ENCODE results near the gene RBM34. TPM values are rescaled to one million over a fixed set of nuclear protein-coding genes. Genes with fewer than 3 reads are reported as not detected.

RBM34 gene
- polyA plus RNA-seq, 3 donors: 20.5 to 25.7 (median 22.5) TPM

DNA sequence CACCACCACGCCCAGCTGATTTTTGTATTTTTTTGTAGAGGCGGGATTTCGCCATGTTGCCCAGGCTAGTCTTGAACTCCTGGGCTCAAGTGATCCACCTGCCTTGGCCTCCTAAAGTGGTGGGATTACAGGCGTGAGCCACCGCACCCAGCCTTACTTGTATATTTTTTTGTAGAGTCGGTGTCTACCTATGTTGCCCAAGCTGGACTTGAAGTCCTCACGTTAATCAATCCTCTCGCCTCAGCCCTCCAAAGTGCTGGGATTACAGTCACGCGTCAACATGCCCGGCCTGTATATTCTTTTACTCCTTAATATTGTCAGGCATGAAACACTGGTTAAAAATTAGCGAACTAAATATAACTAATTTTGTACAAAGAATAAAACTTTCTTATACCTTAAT is 26.9 kb downstream of the RBM34 start:
- H3K27me3 ChIP-seq (ENCODE audit: control insufficient read depth in 2 of 2, insufficient read depth in 2 of 2, low read length in 2 of 2): no peaks in the 10 kb centered on the region
- H3K27ac Mint-ChIP-seq: peak overlapping the region in 2 of 7 donors; percentile 36 to 61
- peaks cover 60 to 84% of the 10 kb centered on the region in 2 donors for H3K36me3 ChIP-seq (replicated peaks in 1 of 2; ENCODE audit: control insufficient read depth in 1 of 2, insufficient read depth in 2 of 2, low read length in 2 of 2)
- H3K27ac ChIP-seq (ENCODE audit: low read depth in 1 of 2, low read length in 2 of 2): no peak overlapping the region
- H3K36me3 Mint-ChIP-seq: peaks cover 67 to 77% of the 10 kb centered on the region in 2 donors
- H3K4me1 ChIP-seq (ENCODE audit: control insufficient read depth in 1 of 2, insufficient read depth in 2 of 2, low read length in 2 of 2): peaks cover 3% of the 10 kb centered on the region in 2 donors
- no peak overlapping the region for H3K4me3 ChIP-seq (replicated peaks in 1 of 3; ENCODE audit: low read depth in 2 of 3, low read length in 3 of 3)
- no peaks in the 10 kb centered on the region for H3K79me2 ChIP-seq (ENCODE audit: insufficient read depth, low read length)
- H4K20me1 ChIP-seq (ENCODE audit: insufficient read depth, low read length): no peaks in the 10 kb centered on the region
- WGBS (ENCODE audit: insufficient coverage): 100% methylated on average over 3 of the region's 12 CpGs
- H3K9me3 Mint-ChIP-seq: no peaks in the 10 kb centered on the region
- no peaks in the 10 kb centered on the region for H3K27me3 Mint-ChIP-seq (ENCODE audit: low read depth in 3 of 3)
- no peak overlapping the region for H3K9ac ChIP-seq (ENCODE audit: insufficient read depth, low read length, poor library complexity, severe bottlenecking)
- H2AFZ ChIP-seq (ENCODE audit: insufficient read depth, low read depth, low read length, poor library complexity, severe bottlenecking): no peak overlapping the region
- no peak for DNase-seq
- TF ChIP-seq, protein P1, sequence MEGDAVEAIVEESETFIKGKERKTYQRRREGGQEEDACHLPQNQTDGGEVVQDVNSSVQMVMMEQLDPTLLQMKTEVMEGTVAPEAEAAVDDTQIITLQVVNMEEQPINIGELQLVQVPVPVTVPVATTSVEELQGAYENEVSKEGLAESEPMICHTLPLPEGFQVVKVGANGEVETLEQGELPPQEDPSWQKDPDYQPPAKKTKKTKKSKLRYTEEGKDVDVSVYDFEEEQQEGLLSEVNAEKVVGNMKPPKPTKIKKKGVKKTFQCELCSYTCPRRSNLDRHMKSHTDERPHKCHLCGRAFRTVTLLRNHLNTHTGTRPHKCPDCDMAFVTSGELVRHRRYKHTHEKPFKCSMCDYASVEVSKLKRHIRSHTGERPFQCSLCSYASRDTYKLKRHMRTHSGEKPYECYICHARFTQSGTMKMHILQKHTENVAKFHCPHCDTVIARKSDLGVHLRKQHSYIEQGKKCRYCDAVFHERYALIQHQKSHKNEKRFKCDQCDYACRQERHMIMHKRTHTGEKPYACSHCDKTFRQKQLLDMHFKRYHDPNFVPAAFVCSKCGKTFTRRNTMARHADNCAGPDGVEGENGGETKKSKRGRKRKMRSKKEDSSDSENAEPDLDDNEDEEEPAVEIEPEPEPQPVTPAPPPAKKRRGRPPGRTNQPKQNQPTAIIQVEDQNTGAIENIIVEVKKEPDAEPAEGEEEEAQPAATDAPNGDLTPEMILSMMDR (IDR thresholded peaks at IDR 0.05): no peak
- no peak overlapping the region for H3K4me2 ChIP-seq (replicated peaks; ENCODE audit: extremely low read depth, low read length, poor library complexity, severe bottlenecking)
- intact Hi-C loops (cut with micrococcal nuclease): no loop called here
- no peaks in the 10 kb centered on the region for H3K9me3 ChIP-seq (replicated peaks in 1 of 2; ENCODE audit: control insufficient read depth in 1 of 2, insufficient read depth in 1 of 2, low read length in 2 of 2)
- peaks cover 3% of the 10 kb centered on the region for H3K4me1 Mint-ChIP-seq
- no peak overlapping the region for H3K4me3 Mint-ChIP-seq

DNA sequence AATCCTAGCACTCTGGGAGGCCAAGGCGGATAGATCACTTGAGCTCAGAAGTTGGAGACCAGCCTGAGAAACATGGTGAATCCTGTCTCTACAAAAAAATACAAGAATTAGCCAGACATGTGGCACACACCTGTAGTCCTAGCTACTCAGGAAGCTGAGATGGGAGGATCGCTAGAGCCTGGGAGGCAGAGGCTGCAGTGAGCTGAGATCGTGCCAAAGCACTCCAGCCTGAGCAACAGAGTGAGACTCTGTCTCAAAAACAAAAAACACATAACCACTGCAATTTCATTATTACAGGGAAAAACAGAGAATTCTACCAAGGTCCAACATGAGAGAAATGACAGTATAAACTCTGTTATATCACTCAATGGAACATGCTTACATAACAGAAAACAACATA is 28.0 kb downstream of the RBM34 start:
- Mint-ChIP-seq H3K27ac (peak overlapping the region in 1 of 7 donors; percentile 61), H3K36me3 (peaks cover 56 to 67% of the 10 kb centered on the region in 2 donors), H3K27me3 (ENCODE audit: low read depth in 3 of 3) (no peaks in the 10 kb centered on the region), H3K4me3 (no peak overlapping the region), H3K9me3 (no peaks in the 10 kb centered on the region), H3K4me1 (peaks cover 3% of the 10 kb centered on the region)
- no peaks in the 10 kb centered on the region for H3K27me3 ChIP-seq (ENCODE audit: control insufficient read depth in 2 of 2, insufficient read depth in 2 of 2, low read length in 2 of 2)
- no peak overlapping the region for H3K27ac ChIP-seq (ENCODE audit: low read depth in 1 of 2, low read length in 2 of 2)
- H4K20me1 ChIP-seq (ENCODE audit: insufficient read depth, low read length): no peaks in the 10 kb centered on the region
- H3K4me3 ChIP-seq (replicated peaks in 1 of 3; ENCODE audit: low read depth in 2 of 3, low read length in 3 of 3): no peak overlapping the region
- DNase-seq: no peak
- peaks cover 6 to 11% of the 10 kb centered on the region in 2 donors for H3K4me1 ChIP-seq (ENCODE audit: control insufficient read depth in 1 of 2, insufficient read depth in 2 of 2, low read length in 2 of 2)
- peaks cover 6% of the 10 kb centered on the region for H3K79me2 ChIP-seq (ENCODE audit: insufficient read depth, low read length)
- H3K9ac ChIP-seq (ENCODE audit: insufficient read depth, low read length, poor library complexity, severe bottlenecking): no peak overlapping the region
- 100% methylated on average over 2 of the region's 3 CpGs for WGBS (ENCODE audit: insufficient coverage)
- H3K4me2 ChIP-seq (replicated peaks; ENCODE audit: extremely low read depth, low read length, poor library complexity, severe bottlenecking): no peak overlapping the region
- intact Hi-C loops (cut with micrococcal nuclease): no loop called here
- TF ChIP-seq, protein P1 (IDR thresholded peaks at IDR 0.05): no peak
- no peak overlapping the region for H2AFZ ChIP-seq (ENCODE audit: insufficient read depth, low read depth, low read length, poor library complexity, severe bottlenecking)
- H3K9me3 ChIP-seq (replicated peaks in 1 of 2; ENCODE audit: control insufficient read depth in 1 of 2, insufficient read depth in 1 of 2, low read length in 2 of 2): no peaks in the 10 kb centered on the region
- peaks cover 52 to 73% of the 10 kb centered on the region in 2 donors for H3K36me3 ChIP-seq (replicated peaks in 1 of 2; ENCODE audit: control insufficient read depth in 1 of 2, insufficient read depth in 2 of 2, low read length in 2 of 2)
